ENCODE results near the gene TGFBR2. TPM values are rescaled to one million over a fixed set of nuclear protein-coding genes. Genes with fewer than 3 reads are reported as not detected.

Gene TGFBR2
- total and polyA plus RNA-seq, 2 of the 13 experiments (the other 11 are each of a cell fraction or from before 2014, with no cell fraction given): 82.2 to 187 TPM

DNA sequence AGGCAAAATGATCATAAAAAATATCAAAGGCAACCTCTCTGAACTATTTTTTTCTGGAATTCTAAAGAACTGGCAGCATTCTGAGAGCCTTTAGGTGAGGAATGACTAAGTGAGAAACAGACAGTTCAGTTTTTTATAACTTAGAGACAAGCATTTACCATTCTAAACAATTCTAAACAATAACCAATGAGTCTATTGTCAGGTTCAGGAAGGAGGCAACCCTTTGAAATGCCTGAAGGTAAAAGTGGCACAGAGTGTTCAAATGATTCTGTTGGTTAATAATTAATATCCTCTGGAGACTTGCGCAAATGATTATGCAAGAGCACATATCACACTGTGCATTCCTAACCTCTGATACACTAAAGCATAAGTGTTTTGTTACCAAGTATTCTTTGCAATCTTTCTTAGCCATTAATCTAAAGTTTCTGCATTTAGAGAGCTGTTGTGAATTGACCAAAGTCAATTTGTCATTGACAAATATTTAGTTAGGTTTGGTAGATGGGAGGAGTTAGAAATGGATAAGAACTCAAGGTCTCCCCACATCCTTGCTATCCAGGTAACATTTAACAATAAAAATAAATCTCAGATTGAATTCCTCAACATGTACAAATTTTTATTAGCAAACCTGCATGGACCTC is 9.2 kb upstream of the TGFBR2 start (continued):
- TF ChIP-seq ZNF337 (CRISPR knock-in tag; IDR thresholded peaks at IDR 0.05; ENCODE audit: borderline replicate concordance, low read depth) (no peak), ZNF790 (CRISPR knock-in tag; IDR thresholded peaks at IDR 0.05; ENCODE audit: borderline replicate concordance) (no peak), KMT2A (CRISPR knock-in tag; IDR thresholded peaks at IDR 0.05) (no peak), ATF7-NPFF (CRISPR knock-in tag; IDR thresholded peaks at IDR 0.05; ENCODE audit: low read depth) (no peak), SP4 (CRISPR knock-in tag; IDR thresholded peaks at IDR 0.05) (no peak), PPARG (CRISPR knock-in tag; conservative IDR thresholded peaks at IDR 0.05) (peak; percentile 100), SKI (IDR thresholded peaks at IDR 0.05; ENCODE audit: partially characterized antibody) (peak; percentile 68), NCOA2 (CRISPR knock-in tag; IDR thresholded peaks at IDR 0.05) (peak; percentile 100), MIXL1 (CRISPR knock-in tag; IDR thresholded peaks at IDR 0.05) (peak; percentile 99), ZEB1 (IDR thresholded peaks at IDR 0.05; ENCODE audit: insufficient replicate concordance, low read depth) (peak; percentile 78), ZNF766 (CRISPR knock-in tag; IDR thresholded peaks at IDR 0.05; ENCODE audit: borderline replicate concordance) (no peak), ZBTB20 (CRISPR knock-in tag; IDR thresholded peaks at IDR 0.05; ENCODE audit: borderline replicate concordance, low read depth) (peak; percentile 95), HMG20A (CRISPR knock-in tag; IDR thresholded peaks at IDR 0.05; ENCODE audit: borderline replicate concordance) (peak; percentile 98), PHB2 (IDR thresholded peaks at IDR 0.05; ENCODE audit: partially characterized antibody) (no peak), KDM3A (CRISPR knock-in tag; IDR thresholded peaks at IDR 0.05; ENCODE audit: low read depth) (peak; percentile 92), POLR2A (IDR thresholded peaks at IDR 0.05; ENCODE audit: insufficient read depth in 1 of 2, low read depth in 2 of 2, low read length in 2 of 2) (no peak), CAMTA2 (CRISPR knock-in tag; IDR thresholded peaks at IDR 0.05; ENCODE audit: borderline replicate concordance) (no peak), FOXK1 (CRISPR knock-in tag; IDR thresholded peaks at IDR 0.05; ENCODE audit: borderline replicate concordance, low read depth) (peak; percentile 92; the same call in 1 of the 2 replicates), ZFAT (CRISPR knock-in tag; conservative IDR thresholded peaks at IDR 0.05) (no peak)
- TF ChIP-seq, protein P1, sequence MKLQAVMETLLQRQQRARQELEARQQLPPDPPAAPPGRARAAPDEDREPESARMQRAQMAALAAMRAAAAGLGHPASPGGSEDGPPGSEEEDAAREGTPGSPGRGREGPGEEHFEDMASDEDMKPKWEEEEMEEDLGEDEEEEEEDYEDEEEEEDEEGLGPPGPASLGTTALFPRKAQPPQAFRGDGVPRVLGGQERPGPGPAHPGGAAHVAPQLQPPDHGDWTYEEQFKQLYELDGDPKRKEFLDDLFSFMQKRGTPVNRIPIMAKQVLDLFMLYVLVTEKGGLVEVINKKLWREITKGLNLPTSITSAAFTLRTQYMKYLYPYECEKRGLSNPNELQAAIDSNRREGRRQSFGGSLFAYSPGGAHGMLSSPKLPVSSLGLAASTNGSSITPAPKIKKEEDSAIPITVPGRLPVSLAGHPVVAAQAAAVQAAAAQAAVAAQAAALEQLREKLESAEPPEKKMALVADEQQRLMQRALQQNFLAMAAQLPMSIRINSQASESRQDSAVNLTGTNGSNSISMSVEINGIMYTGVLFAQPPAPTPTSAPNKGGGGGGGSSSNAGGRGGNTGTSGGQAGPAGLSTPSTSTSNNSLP (IDR thresholded peaks at IDR 0.05; ENCODE audit: low read depth, low read length): peak; percentile 100
- TF ChIP-seq, protein P2, sequence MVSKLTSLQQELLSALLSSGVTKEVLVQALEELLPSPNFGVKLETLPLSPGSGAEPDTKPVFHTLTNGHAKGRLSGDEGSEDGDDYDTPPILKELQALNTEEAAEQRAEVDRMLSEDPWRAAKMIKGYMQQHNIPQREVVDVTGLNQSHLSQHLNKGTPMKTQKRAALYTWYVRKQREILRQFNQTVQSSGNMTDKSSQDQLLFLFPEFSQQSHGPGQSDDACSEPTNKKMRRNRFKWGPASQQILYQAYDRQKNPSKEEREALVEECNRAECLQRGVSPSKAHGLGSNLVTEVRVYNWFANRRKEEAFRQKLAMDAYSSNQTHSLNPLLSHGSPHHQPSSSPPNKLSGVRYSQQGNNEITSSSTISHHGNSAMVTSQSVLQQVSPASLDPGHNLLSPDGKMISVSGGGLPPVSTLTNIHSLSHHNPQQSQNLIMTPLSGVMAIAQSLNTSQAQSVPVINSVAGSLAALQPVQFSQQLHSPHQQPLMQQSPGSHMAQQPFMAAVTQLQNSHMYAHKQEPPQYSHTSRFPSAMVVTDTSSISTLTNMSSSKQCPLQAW (CRISPR knock-in tag; IDR thresholded peaks at IDR 0.05): peak; percentile 98
- TF ChIP-seq, protein P3, sequence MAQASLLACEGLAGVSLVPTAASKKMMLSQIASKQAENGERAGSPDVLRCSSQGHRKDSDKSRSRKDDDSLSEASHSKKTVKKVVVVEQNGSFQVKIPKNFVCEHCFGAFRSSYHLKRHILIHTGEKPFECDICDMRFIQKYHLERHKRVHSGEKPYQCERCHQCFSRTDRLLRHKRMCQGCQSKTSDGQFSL (CRISPR knock-in tag; IDR thresholded peaks at IDR 0.05): no peak
- TF ChIP-seq, protein P4, sequence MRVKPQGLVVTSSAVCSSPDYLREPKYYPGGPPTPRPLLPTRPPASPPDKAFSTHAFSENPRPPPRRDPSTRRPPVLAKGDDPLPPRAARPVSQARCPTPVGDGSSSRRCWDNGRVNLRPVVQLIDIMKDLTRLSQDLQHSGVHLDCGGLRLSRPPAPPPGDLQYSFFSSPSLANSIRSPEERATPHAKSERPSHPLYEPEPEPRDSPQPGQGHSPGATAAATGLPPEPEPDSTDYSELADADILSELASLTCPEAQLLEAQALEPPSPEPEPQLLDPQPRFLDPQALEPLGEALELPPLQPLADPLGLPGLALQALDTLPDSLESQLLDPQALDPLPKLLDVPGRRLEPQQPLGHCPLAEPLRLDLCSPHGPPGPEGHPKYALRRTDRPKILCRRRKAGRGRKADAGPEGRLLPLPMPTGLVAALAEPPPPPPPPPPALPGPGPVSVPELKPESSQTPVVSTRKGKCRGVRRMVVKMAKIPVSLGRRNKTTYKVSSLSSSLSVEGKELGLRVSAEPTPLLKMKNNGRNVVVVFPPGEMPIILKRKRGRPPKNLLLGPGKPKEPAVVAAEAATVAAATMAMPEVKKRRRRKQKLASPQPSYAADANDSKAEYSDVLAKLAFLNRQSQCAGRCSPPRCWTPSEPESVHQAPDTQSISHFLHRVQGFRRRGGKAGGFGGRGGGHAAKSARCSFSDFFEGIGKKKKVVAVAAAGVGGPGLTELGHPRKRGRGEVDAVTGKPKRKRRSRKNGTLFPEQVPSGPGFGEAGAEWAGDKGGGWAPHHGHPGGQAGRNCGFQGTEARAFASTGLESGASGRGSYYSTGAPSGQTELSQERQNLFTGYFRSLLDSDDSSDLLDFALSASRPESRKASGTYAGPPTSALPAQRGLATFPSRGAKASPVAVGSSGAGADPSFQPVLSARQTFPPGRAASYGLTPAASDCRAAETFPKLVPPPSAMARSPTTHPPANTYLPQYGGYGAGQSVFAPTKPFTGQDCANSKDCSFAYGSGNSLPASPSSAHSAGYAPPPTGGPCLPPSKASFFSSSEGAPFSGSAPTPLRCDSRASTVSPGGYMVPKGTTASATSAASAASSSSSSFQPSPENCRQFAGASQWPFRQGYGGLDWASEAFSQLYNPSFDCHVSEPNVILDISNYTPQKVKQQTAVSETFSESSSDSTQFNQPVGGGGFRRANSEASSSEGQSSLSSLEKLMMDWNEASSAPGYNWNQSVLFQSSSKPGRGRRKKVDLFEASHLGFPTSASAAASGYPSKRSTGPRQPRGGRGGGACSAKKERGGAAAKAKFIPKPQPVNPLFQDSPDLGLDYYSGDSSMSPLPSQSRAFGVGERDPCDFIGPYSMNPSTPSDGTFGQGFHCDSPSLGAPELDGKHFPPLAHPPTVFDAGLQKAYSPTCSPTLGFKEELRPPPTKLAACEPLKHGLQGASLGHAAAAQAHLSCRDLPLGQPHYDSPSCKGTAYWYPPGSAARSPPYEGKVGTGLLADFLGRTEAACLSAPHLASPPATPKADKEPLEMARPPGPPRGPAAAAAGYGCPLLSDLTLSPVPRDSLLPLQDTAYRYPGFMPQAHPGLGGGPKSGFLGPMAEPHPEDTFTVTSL (CRISPR knock-in tag; IDR thresholded peaks at IDR 0.05; ENCODE audit: borderline replicate concordance): peak; percentile 93; the same call in 1 of the 2 replicates

All from HepG2 (cell line).